Ovary (tissue), 10 donors: ENCODE results near the gene POLD2. TPM values are rescaled to one million over a fixed set of nuclear protein-coding genes. Genes with fewer than 3 reads are reported as not detected.
"Not testable (repeated sequence)": the region's sequence is repeated elsewhere in the genome, so short reads cannot be mapped to it uniquely, and the experiment has no call there.

Experiments used
- DNase-seq, 5 donors: peaks; one replicate each; pipeline ENCODE4 v3.0.0-alpha.2; 2019 to 2020
- H3K27ac ChIP-seq, 2 donors: fragments of 200-600 bp; one replicate each; pipeline versions ENCODE4 v1.5.1 to v1.8.0; 2019 to 2022
- H3K27me3 ChIP-seq: fragments of 200-600 bp; one replicate; pipeline ENCODE4 v1.8.0; 2022
- H3K36me3 ChIP-seq: fragments of 200-600 bp; sonication (generic); one replicate; pipeline ENCODE4 v1.5.1; 2019
- H3K4me1 ChIP-seq: one replicate; pipeline ENCODE4 v1.8.1; 2013; ENCODE audit warnings: mild to moderate bottlenecking, moderate library complexity; ENCODE audit not compliant: insufficient read depth
- H3K4me3 ChIP-seq: fragments of 200-600 bp; sonication (generic); one replicate; pipeline ENCODE4 v1.5.1; 2017
- H3K9me3 ChIP-seq, 2 donors: fragments of 200-600 bp in 1 of 2; sonication (generic) in 1 of 2; one replicate each; pipeline versions ENCODE4 v1.5.1 to v1.8.1; 2013 to 2019; ENCODE audit warnings: mild to moderate bottlenecking in 1 of 2, moderate library complexity in 1 of 2
- EP300 ChIP-seq: sonication (generic); formaldehyde crosslinking; IDR thresholded peaks from one replicate; pipeline ENCODE4 v1.6.1; 2017; ENCODE audit warnings: antibody characterized with exemption
- POLR2A ChIP-seq: fragments of 450-650 bp; IDR thresholded peaks from one replicate; pipeline ENCODE4 v1.6.1; 2017; ENCODE audit warnings: antibody characterized with exemption, mild to moderate bottlenecking, moderate library complexity
- WGBS, 3 donors: extraction: QIAGEN DNeasy Blood & Tissue Kit in 1 of 3; methylation state at CpG; one replicate each; pipeline versions ENCODE4 v1.1.5 to v1.1.7; 2013 to 2017; 5-methylcytosine and 5-hydroxymethylcytosine counted together
- intact Hi-C, 4 donors: fragments of 100-400 bp; cut with DNase I; formaldehyde crosslinking; loops; one replicate each; pipeline versions ENCODE4 v1.11.0 to v1.15.1; 2022 to 2023
- long read RNA-seq, 3 donors: library from polyadenylated mRNA in 2 of 3; unstranded in 2 of 3; transcript quantifications; one replicate each; pipeline ENCODE4 v2.0.0 and lab custom pipeline, GENCODE V29; 2021 to 2026
- polyA plus RNA-seq, 2 donors: library from polyadenylated mRNA; stranded (reverse); fragments of 200-250 nt in 1 of 2; fragments of 350-450 nt in 1 of 2; fragmentation: Illumina TruSeq in 1 of 2; extraction: RNeasy Lipid Tissue Mini Kit (QIAGEN cat#74804) in 1 of 2; gene quantifications; one replicate each; pipeline ENCODE4 v1.2.3, GENCODE V29; 2013 to 2014
- total RNA-seq, 7 donors: library from RNA; depleted of rRNA in 2 of 7; stranded (reverse); fragments of >200 nt in 2 of 7; fragmentation: NEBNext Ultra II Directional in 3 of 7; extraction: Animal tissue kit (Norgen Biotek cat#: 25700) in 3 of 7; gene quantifications; one replicate each; pipeline versions ENCODE4 v1.1.0 to v1.2.4, GENCODE V29; 2016 to 2023
- TF ChIP-seq, protein P1 (sequence below), 3 donors: fragments of 450-650 bp in 2 of 3; fragments of 200-600 bp in 1 of 3; IDR thresholded peaks; one replicate each; pipeline versions ENCODE4 v1.5.1 to v1.8.0; 2016 to 2022; ENCODE audit warnings: antibody characterized with exemption in 3 of 3, mild to moderate bottlenecking in 1 of 3
- donor health status: DM: no; HTN: no; CAD: no; lungs with moderate emphysema.
- donor health status: DM: no; HTN: no; CAD: no.
- donor health status: Bipolar disorder and iron deficiency.
- donor health status: DM: yes; HTN: yes; CAD: no.
- donor health status: DM: no; HTN: no; CAD: no.
- donor health status: DM: yes; HTN: yes; CAD: no.

Gene POLD2
- 100 to 1,000 TPM in 2 of 7 donors, 10 to 100 TPM in 5; 42.4 to 118 (median 76.9) TPM for total RNA-seq
- polyA plus RNA-seq, result 10 to 100 TPM; 35.3 to 63.5 TPM
- long read RNA-seq, donor 1, transcript POLD2-207 (11 exons, 1,659 nt), result minor isoform, 40 of 324 reads
- long read RNA-seq, donor 1, transcript POLD2-218 (11 exons, 1,619 nt), result major isoform, 185 of 324 reads
- long read RNA-seq, donor 1, partial matches to known transcripts, result 49 of 324 reads
- long read RNA-seq, donor 1, other reads (novel, unspliced or antisense), result 50 of 324 reads
- long read RNA-seq, donor 2, transcript POLD2-218 (11 exons, 1,619 nt), result major isoform, 44 of 68 reads
- long read RNA-seq, donor 2, partial matches to known transcripts, result 20 of 68 reads
- long read RNA-seq, donor 2, other reads (novel, unspliced or antisense), result 0 of 68 reads
- long read RNA-seq, donor 3, transcript POLD2-207 (11 exons, 1,659 nt), result minor isoform, 21 of 154 reads
- long read RNA-seq, donor 3, transcript POLD2-218 (11 exons, 1,619 nt), result major isoform, 90 of 154 reads
- long read RNA-seq, donor 3, partial matches to known transcripts, result 23 of 154 reads
- long read RNA-seq, donor 3, other reads (novel, unspliced or antisense), result 20 of 154 reads

DNA sequence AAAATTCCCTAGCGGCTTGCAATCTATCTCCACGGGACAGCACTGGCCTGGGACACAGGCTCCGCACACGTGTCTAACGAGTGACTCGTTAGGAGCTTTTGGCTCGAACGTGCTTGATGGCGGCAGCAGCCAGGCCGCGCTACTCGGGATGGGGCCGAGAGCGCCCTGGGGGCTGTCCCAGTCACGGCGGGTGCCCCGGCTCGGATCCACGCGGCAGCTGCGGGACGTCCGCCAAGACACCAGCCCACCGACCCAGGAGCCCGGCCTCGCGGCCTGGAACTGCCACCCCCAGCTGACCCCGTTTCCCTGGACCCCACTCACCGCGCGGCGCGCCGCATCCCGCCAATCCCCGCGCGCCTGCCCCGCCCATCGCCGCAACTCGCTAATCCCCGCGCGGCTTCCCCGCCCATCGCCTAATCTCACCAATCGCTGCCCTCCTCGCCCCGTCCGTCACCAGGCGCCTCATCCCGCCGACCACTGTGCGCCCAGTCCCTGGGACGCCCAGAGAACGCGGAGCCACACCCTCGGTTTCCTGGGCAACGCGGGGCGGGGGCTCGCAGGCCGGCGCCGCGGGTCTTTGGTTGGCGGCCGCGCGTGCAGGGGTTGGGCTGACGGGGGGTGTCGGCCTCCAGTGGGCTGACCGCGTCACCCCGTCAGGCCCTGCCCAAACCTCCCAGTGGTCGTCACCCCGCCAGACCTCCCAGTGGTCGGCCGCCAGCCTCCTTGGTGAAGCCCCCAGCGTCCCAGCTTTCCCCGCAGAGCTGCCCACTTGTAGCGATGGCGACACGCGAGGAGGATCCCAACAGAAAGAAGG is at the start of gene POLD2:
Gene POLD2 (minus strand): TSS at position 359 of the 814 bp plus-strand sequence. CDS start 1,495 bp downstream, outside the sequence.
- Histone ChIP-seq H3K27ac (peak within 1 kb of the TSS; percentile 42 to 88), H3K36me3 (no peaks in the 10 kb centered on the region), H3K4me1 (peaks cover 4% of the 10 kb centered on the region), H3K27me3 (no peaks in the 10 kb centered on the region), H3K9me3 (no peaks in the 10 kb centered on the region), H3K4me3 (peak within 1 kb of the TSS; percentile 91)
- TF ChIP-seq, protein P1, sequence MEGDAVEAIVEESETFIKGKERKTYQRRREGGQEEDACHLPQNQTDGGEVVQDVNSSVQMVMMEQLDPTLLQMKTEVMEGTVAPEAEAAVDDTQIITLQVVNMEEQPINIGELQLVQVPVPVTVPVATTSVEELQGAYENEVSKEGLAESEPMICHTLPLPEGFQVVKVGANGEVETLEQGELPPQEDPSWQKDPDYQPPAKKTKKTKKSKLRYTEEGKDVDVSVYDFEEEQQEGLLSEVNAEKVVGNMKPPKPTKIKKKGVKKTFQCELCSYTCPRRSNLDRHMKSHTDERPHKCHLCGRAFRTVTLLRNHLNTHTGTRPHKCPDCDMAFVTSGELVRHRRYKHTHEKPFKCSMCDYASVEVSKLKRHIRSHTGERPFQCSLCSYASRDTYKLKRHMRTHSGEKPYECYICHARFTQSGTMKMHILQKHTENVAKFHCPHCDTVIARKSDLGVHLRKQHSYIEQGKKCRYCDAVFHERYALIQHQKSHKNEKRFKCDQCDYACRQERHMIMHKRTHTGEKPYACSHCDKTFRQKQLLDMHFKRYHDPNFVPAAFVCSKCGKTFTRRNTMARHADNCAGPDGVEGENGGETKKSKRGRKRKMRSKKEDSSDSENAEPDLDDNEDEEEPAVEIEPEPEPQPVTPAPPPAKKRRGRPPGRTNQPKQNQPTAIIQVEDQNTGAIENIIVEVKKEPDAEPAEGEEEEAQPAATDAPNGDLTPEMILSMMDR (IDR thresholded peaks at IDR 0.05), result peak in 2 of 3 donors; percentile 7 to 10
- TF ChIP-seq POLR2A (peak; percentile 69), EP300 (no peak)
- 0 to 1% (median 0%) methylated on average over 66 to 86 of the region's 86 CpGs for WGBS, 3 donors
- DNase-seq, result peak; percentile 98 to 99 (median 98)
- intact Hi-C loops, result loop anchor here in 2 of 4 donors (5.0 kb wide), 2 partner anchors 41 to 46 kb away; partner anchors contain the start of gene POLM (in 1 of the 2)

DNA sequence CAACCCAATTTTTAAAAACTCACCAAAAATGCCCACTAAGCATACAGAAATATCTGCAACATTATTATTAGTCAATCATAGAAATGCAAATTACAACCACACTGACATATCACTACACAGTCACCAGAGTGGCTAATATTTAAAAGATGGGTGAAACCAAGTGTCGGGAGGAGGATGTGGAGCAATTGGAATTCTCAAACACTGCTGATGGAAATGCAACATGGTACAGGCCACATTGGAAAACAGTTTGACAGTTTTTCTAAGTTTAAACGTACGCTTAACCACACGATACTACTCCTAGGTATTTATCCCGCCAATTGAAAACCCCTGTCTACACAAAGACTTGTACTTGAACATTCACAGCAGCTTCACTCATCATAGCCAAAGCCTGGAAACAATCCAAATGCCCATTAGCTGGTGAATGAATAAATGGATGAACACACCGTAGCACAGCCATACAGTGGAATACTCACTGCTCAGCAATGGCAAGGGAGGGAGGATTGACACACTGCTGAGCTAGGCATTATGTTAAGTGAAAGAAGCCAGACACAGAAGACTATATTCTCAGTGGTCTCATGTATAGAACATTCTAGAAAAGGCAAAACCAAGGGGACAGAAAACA is 49.6 kb upstream of the POLD2 start:
- Histone ChIP-seq H3K27me3 (no peaks in the 10 kb centered on the region), H3K4me3 (no peak overlapping the region), H3K27ac (no peak overlapping the region), H3K36me3 (no peaks in the 10 kb centered on the region), H3K9me3 (no peaks in the 10 kb centered on the region), H3K4me1 (no peaks in the 10 kb centered on the region)
- intact Hi-C loops, result no loop called here
- WGBS, 3 donors, result 88 to 92% (median 91%) methylated on average over 6 of the region's 6 CpGs
- TF ChIP-seq, protein P1 (IDR thresholded peaks at IDR 0.05), result no peak
- DNase-seq, result no peak

DNA sequence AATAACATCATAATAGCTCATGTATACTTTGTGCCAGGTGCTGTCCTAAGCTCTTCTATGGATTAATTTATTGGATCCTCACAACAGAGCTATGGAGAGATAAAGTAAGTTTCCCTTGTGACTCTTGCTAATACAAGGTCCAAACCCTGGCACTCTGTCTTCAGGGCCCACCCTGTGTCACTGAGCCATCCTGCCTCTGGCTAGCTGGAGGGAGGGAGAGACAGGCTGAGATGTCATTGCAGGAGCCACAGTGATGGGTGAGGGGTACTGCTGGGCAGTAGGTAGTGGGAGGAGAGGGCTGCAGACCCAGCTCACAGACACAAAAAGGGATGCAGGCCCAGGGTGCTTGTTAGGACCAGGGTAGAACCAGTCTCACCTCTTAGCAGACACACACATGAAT is 49.0 kb upstream of the POLD2 start:
- no peak for DNase-seq
- intact Hi-C loops, result no loop called here
- Histone ChIP-seq H3K4me3 (no peak overlapping the region), H3K36me3 (no peaks in the 10 kb centered on the region), H3K4me1 (no peaks in the 10 kb centered on the region), H3K27me3 (no peaks in the 10 kb centered on the region), H3K27ac (no peak overlapping the region), H3K9me3 (no peaks in the 10 kb centered on the region)
- TF ChIP-seq EP300, result no peak
- TF ChIP-seq, protein P1 (IDR thresholded peaks at IDR 0.05), result no peak
- no peak for TF ChIP-seq POLR2A

DNA sequence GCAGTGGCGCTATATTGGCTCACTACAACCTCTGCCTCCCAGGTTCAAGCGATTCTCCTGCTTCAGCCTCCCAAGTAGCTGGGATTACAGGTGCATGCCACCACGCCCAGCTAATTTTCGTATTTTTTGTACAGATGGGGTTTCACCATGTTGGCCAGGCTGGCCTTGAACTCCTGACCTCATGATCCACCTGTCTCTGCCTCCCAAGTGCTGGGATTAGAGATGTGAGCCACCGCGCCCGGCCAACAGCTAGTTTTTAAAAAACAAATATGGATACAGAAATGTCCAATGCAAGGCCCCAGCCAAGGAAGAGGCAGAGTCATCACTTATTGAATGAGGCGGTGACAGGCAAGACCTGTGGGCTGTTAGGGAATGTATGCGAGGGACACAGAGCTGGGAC is 48.6 kb upstream of the POLD2 start:
- H3K27ac ChIP-seq, DNase-seq, H3K4me3 ChIP-seq, H3K36me3 ChIP-seq, H3K9me3 ChIP-seq, H3K27me3 ChIP-seq, intact Hi-C loops, H3K4me1 ChIP-seq: not testable (repeated sequence)
- 87 to 94% (median 92%) methylated on average over 9 of the region's 9 CpGs for WGBS, 3 donors
